H1 (cell line): ENCODE data around the gene F8. TPM values are rescaled to one million over a fixed set of nuclear protein-coding genes. Genes with fewer than 3 reads are reported as not detected.

Experiments used
- ASH2L ChIP-seq: fragments of 200-600, 300-600 bp; sonication (generic); IDR thresholded peaks from one replicate; pipeline ENCODE4 v1.7.1; 2017; ENCODE audit warnings: low read length
- CREB1 ChIP-seq: IDR thresholded peaks from 2 replicates; pipeline ENCODE4 v1.6.1; 2012; ENCODE audit warnings: inconsistent platforms
- EGR1 ChIP-seq: IDR thresholded peaks from 2 replicates; pipeline ENCODE4 v1.6.1; 2011; ENCODE audit warnings: low read depth, low read length, borderline replicate concordance
- EP300 ChIP-seq, 2 experiments: IDR thresholded peaks; 1 replicate in 1 of 2; 2 replicates in 1 of 2; pipeline ENCODE4 v1.6.1; 2011 to 2012; ENCODE audit warnings: low read depth in 2 of 2, low read length in 2 of 2, mild to moderate bottlenecking in 2 of 2, borderline replicate concordance in 1 of 2, inconsistent platforms in 1 of 2, moderate library complexity in 1 of 2
- POU5F1 ChIP-seq: IDR thresholded peaks from 2 replicates; pipeline ENCODE4 v1.6.1; 2011; ENCODE audit warnings: low read depth, mild to moderate bottlenecking, low read length, moderate library complexity
- RBBP5 ChIP-seq: IDR thresholded peaks from 2 replicates; pipeline ENCODE4 v1.7.1; 2012; ENCODE audit warnings: low read depth, mild to moderate bottlenecking, inconsistent platforms, low read length, moderate library complexity, borderline replicate concordance
- SIX5 ChIP-seq: IDR thresholded peaks from 2 replicates; pipeline ENCODE4 v1.6.1; 2011; ENCODE audit warnings: mild to moderate bottlenecking, low read depth, low read length
- ZNF274 ChIP-seq: IDR thresholded peaks from 2 replicates; pipeline ENCODE4 v1.7.0; 2012; ENCODE audit warnings: low read length, borderline replicate concordance; ENCODE audit errors: extremely low read depth
- polyA plus RNA-seq, 7 experiments: library from polyadenylated mRNA; depleted of rRNA in 3 of 7; stranded (reverse) in 5 of 7; unstranded in 2 of 7; fragments of >200 nt in 5 of 7; fragments of 200-250 nt in 2 of 7; gene quantifications; 1 replicate in 5 of 7; 2 replicates in 1 of 7; 4 replicates in 1 of 7; pipeline versions ENCODE4 v1.2.1 to v1.2.3, GENCODE V29; 2011 to 2013; ENCODE audit warnings: missing spikeins in 2 of 7, mixed read lengths in 2 of 7
- total RNA-seq: library from RNA; stranded (reverse); fragmentation: NEBNext Ultra II Directional; extraction: Animal tissue kit (Norgen Biotek cat#: 25700); gene quantifications from 2 replicates; pipeline ENCODE4 v1.2.1, GENCODE V29; 2021
- TF ChIP-seq, protein P1 (sequence below): fragments of 300-600 bp; sonication (generic); IDR thresholded peaks from 2 replicates; pipeline ENCODE4 v1.7.1; 2012; ENCODE audit warnings: low read length, moderate library complexity, mild to moderate bottlenecking, inconsistent platforms; ENCODE audit not compliant: insufficient replicate concordance
- TF ChIP-seq, protein P2 (sequence below): IDR thresholded peaks from 2 replicates; pipeline ENCODE4 v1.6.1; 2012; ENCODE audit warnings: inconsistent platforms

Gene F8
- total and polyA plus RNA-seq, 2 of the 8 experiments (the other 6 are each of a cell fraction or from before 2014, with no cell fraction given) = 1.1 to 2.6 TPM

DNA sequence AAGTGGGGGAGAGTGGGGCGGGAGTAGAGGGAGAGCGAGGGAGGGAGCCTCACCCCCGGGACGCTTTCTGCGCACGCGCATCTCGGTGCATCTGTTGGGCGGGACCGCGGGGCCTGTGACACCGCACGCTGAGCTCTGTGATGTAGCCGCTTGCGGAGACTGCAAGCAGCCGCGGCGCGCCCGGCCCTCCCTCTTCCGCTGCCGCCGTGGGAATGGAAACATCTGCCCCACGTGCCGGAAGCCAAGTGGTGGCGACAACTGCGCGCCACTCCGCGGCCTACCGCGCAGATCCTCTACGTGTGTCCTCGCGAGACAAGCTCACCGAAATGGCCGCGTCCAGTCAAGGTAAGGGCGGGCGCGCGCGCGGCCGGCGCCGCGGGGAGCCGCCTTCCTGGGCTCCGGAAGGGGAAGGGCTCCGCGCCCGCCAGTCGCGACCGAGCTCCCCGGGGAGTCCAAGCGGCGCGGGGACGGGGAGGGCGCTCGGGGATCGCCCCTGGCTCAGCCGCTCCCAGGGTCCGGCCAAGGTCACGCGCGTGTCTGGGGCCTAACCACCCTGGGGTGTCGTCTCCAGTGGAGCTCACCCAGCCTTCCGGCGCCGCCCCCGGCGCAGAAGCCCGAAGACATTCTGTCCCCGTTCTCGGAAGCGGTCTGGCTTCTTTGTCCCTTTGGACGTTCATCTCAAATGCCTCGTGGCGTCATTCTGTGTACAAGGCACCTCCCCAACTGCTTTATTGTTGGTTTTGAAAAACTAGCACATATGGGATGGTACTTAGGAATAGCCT is 4.4 kb upstream of the F8 start, which contains the start of gene FUNDC2 (continued):
- TF ChIP-seq, protein P1, sequence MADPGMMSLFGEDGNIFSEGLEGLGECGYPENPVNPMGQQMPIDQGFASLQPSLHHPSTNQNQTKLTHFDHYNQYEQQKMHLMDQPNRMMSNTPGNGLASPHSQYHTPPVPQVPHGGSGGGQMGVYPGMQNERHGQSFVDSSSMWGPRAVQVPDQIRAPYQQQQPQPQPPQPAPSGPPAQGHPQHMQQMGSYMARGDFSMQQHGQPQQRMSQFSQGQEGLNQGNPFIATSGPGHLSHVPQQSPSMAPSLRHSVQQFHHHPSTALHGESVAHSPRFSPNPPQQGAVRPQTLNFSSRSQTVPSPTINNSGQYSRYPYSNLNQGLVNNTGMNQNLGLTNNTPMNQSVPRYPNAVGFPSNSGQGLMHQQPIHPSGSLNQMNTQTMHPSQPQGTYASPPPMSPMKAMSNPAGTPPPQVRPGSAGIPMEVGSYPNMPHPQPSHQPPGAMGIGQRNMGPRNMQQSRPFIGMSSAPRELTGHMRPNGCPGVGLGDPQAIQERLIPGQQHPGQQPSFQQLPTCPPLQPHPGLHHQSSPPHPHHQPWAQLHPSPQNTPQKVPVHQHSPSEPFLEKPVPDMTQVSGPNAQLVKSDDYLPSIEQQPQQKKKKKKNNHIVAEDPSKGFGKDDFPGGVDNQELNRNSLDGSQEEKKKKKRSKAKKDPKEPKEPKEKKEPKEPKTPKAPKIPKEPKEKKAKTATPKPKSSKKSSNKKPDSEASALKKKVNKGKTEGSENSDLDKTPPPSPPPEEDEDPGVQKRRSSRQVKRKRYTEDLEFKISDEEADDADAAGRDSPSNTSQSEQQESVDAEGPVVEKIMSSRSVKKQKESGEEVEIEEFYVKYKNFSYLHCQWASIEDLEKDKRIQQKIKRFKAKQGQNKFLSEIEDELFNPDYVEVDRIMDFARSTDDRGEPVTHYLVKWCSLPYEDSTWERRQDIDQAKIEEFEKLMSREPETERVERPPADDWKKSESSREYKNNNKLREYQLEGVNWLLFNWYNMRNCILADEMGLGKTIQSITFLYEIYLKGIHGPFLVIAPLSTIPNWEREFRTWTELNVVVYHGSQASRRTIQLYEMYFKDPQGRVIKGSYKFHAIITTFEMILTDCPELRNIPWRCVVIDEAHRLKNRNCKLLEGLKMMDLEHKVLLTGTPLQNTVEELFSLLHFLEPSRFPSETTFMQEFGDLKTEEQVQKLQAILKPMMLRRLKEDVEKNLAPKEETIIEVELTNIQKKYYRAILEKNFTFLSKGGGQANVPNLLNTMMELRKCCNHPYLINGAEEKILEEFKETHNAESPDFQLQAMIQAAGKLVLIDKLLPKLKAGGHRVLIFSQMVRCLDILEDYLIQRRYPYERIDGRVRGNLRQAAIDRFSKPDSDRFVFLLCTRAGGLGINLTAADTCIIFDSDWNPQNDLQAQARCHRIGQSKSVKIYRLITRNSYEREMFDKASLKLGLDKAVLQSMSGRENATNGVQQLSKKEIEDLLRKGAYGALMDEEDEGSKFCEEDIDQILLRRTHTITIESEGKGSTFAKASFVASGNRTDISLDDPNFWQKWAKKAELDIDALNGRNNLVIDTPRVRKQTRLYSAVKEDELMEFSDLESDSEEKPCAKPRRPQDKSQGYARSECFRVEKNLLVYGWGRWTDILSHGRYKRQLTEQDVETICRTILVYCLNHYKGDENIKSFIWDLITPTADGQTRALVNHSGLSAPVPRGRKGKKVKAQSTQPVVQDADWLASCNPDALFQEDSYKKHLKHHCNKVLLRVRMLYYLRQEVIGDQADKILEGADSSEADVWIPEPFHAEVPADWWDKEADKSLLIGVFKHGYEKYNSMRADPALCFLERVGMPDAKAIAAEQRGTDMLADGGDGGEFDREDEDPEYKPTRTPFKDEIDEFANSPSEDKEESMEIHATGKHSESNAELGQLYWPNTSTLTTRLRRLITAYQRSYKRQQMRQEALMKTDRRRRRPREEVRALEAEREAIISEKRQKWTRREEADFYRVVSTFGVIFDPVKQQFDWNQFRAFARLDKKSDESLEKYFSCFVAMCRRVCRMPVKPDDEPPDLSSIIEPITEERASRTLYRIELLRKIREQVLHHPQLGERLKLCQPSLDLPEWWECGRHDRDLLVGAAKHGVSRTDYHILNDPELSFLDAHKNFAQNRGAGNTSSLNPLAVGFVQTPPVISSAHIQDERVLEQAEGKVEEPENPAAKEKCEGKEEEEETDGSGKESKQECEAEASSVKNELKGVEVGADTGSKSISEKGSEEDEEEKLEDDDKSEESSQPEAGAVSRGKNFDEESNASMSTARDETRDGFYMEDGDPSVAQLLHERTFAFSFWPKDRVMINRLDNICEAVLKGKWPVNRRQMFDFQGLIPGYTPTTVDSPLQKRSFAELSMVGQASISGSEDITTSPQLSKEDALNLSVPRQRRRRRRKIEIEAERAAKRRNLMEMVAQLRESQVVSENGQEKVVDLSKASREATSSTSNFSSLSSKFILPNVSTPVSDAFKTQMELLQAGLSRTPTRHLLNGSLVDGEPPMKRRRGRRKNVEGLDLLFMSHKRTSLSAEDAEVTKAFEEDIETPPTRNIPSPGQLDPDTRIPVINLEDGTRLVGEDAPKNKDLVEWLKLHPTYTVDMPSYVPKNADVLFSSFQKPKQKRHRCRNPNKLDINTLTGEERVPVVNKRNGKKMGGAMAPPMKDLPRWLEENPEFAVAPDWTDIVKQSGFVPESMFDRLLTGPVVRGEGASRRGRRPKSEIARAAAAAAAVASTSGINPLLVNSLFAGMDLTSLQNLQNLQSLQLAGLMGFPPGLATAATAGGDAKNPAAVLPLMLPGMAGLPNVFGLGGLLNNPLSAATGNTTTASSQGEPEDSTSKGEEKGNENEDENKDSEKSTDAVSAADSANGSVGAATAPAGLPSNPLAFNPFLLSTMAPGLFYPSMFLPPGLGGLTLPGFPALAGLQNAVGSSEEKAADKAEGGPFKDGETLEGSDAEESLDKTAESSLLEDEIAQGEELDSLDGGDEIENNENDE = no peak
- no peak for TF ChIP-seq ZNF274
- TF ChIP-seq SIX5 = no peak
- TF ChIP-seq EP300 (IDR thresholded peaks at IDR 0.05; ENCODE audit: borderline replicate concordance in 1 of 2, low read depth in 2 of 2, low read length in 2 of 2) = no peak
- TF ChIP-seq RBBP5 = peak; percentile 66; the same call in 1 of the 2 replicates
- peak; percentile 84 for TF ChIP-seq CREB1
- TF ChIP-seq ASH2L = peak; percentile 81
- TF ChIP-seq EGR1 = no peak
- TF ChIP-seq, protein P2, sequence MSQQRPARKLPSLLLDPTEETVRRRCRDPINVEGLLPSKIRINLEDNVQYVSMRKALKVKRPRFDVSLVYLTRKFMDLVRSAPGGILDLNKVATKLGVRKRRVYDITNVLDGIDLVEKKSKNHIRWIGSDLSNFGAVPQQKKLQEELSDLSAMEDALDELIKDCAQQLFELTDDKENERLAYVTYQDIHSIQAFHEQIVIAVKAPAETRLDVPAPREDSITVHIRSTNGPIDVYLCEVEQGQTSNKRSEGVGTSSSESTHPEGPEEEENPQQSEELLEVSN = 0 out of 2 replicates have a peak, but pooled peaks have one; percentile 44
- no peak for TF ChIP-seq POU5F1
